ENCODE data around the gene ITGAD. TPM values are rescaled to one million over a fixed set of nuclear protein-coding genes. Genes with fewer than 3 reads are reported as not detected.

ITGAD gene
- polyA plus RNA-seq, 1 of the 3 experiments (the other 2 are of a cell fraction), result not detected

GRCh38 chr16:31388535-31388934 is 4.6 kb upstream of the ITGAD start (continued):
- TF ChIP-seq ELF1 (IDR thresholded peaks at IDR 0.05) (no peak), MEF2A (IDR thresholded peaks at IDR 0.05; ENCODE audit: borderline replicate concordance, low read depth) (no peak), CHD2 (IDR thresholded peaks at IDR 0.05; ENCODE audit: low read length, partially characterized antibody) (no peak), GABPA (IDR thresholded peaks at IDR 0.05; ENCODE audit: low read depth) (no peak)

DNA sequence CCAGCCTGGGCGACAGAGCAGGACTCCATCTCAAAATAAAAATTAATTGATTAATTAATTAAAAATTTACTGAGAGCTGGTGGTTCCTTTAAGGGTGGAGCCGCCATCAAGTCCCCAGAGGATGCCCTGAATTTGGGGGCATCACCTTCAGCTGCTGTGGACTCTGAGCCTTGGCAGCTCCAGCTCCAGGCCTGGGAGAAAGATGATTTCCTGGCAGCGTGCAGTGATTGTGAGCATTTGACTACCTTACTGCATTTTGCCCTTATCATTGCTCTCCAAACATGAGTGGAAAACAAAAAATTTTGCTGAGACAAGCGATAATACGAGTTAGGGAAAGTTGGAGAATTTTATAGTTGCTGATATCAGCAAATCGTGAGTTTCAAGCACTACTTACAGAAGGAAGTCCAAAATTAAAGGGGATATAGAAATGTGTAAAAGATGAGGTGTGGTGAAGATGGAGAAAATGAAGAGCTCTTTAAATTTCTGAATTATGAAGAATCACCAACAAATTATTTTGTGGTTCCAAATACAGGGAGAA is 2.6 kb upstream of the ITGAD start:
- H2AFZ ChIP-seq (ENCODE audit: low read depth), result no peak overlapping the region
- no peak for DNase-seq
- no peak overlapping the region for H3K4me3 ChIP-seq (ENCODE audit: low read depth in 2 of 2, low read length in 1 of 2)
- H3K9ac ChIP-seq, result no peak overlapping the region
- no peaks in the 10 kb centered on the region for H4K20me1 ChIP-seq (ENCODE audit: insufficient read depth)
- H3K4me1 ChIP-seq (ENCODE audit: control insufficient read depth in 1 of 2, insufficient read depth in 2 of 2, low read depth in 1 of 2, low read length in 1 of 2), result no peaks in the 10 kb centered on the region
- no peak overlapping the region for H3K27ac ChIP-seq (ENCODE audit: low read depth in 2 of 2, low read length in 1 of 2)
- CTCF ChIA-PET, result no interaction called here
- peaks cover 68% of the 10 kb centered on the region for H3K27me3 ChIP-seq (ENCODE audit: insufficient read depth)
- no peak for TF ChIP-seq CTCF (IDR thresholded peaks at IDR 0.05)
- TF ChIP-seq GABPA (IDR thresholded peaks at IDR 0.05; ENCODE audit: low read depth), result no peak
- TF ChIP-seq TAF1 (IDR thresholded peaks at IDR 0.05; ENCODE audit: borderline replicate concordance, low read depth, low read length), result no peak
- no peak for TF ChIP-seq PBX3 (IDR thresholded peaks at IDR 0.05)
- no peak for TF ChIP-seq MAX (IDR thresholded peaks at IDR 0.05; ENCODE audit: low read depth)
- TF ChIP-seq, protein P1, sequence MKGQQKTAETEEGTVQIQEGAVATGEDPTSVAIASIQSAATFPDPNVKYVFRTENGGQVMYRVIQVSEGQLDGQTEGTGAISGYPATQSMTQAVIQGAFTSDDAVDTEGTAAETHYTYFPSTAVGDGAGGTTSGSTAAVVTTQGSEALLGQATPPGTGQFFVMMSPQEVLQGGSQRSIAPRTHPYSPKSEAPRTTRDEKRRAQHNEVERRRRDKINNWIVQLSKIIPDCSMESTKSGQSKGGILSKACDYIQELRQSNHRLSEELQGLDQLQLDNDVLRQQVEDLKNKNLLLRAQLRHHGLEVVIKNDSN (IDR thresholded peaks at IDR 0.05; ENCODE audit: borderline replicate concordance, low read depth), result no peak
- TF ChIP-seq RXRA (IDR thresholded peaks at IDR 0.05; ENCODE audit: borderline replicate concordance, low read depth), result no peak
- TF ChIP-seq RFX5 (IDR thresholded peaks at IDR 0.05; ENCODE audit: low read length), result no peak
- no peak for TF ChIP-seq NRF1 (IDR thresholded peaks at IDR 0.05; ENCODE audit: low read depth, low read length)
- TF ChIP-seq, protein P2, sequence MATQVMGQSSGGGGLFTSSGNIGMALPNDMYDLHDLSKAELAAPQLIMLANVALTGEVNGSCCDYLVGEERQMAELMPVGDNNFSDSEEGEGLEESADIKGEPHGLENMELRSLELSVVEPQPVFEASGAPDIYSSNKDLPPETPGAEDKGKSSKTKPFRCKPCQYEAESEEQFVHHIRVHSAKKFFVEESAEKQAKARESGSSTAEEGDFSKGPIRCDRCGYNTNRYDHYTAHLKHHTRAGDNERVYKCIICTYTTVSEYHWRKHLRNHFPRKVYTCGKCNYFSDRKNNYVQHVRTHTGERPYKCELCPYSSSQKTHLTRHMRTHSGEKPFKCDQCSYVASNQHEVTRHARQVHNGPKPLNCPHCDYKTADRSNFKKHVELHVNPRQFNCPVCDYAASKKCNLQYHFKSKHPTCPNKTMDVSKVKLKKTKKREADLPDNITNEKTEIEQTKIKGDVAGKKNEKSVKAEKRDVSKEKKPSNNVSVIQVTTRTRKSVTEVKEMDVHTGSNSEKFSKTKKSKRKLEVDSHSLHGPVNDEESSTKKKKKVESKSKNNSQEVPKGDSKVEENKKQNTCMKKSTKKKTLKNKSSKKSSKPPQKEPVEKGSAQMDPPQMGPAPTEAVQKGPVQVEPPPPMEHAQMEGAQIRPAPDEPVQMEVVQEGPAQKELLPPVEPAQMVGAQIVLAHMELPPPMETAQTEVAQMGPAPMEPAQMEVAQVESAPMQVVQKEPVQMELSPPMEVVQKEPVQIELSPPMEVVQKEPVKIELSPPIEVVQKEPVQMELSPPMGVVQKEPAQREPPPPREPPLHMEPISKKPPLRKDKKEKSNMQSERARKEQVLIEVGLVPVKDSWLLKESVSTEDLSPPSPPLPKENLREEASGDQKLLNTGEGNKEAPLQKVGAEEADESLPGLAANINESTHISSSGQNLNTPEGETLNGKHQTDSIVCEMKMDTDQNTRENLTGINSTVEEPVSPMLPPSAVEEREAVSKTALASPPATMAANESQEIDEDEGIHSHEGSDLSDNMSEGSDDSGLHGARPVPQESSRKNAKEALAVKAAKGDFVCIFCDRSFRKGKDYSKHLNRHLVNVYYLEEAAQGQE (IDR thresholded peaks at IDR 0.05; ENCODE audit: low read depth, low read length), result no peak
- TF ChIP-seq RCOR1 (IDR thresholded peaks at IDR 0.05; ENCODE audit: low read length), result no peak
- TF ChIP-seq EP300 (IDR thresholded peaks at IDR 0.05; ENCODE audit: borderline replicate concordance in 1 of 2, low read depth in 1 of 2, low read length in 1 of 2), result no peak
- no peak for TF ChIP-seq MEF2A (IDR thresholded peaks at IDR 0.05; ENCODE audit: borderline replicate concordance, low read depth)
- no peak for TF ChIP-seq POLR2AphosphoS5 (IDR thresholded peaks at IDR 0.05; ENCODE audit: low read depth, low read length)
- no peak for TF ChIP-seq GATA2 (CRISPR knock-in tag; IDR thresholded peaks at IDR 0.05)
- TF ChIP-seq RAD21 (IDR thresholded peaks at IDR 0.05; ENCODE audit: low read length), result no peak
- TF ChIP-seq FOXM1 (IDR thresholded peaks at IDR 0.05; ENCODE audit: low read depth), result no peak
- no peak for TF ChIP-seq TCF12 (IDR thresholded peaks at IDR 0.05)
- TF ChIP-seq CHD2 (IDR thresholded peaks at IDR 0.05; ENCODE audit: low read length, partially characterized antibody), result no peak
- peaks cover 7% of the 10 kb centered on the region for H3F3A ChIP-seq (replicated peaks; ENCODE audit: insufficient read depth)
- no peaks in the 10 kb centered on the region for H3K9me3 ChIP-seq
- WGBS (ENCODE audit: low lambda C conversion rate), result 16% methylated on average over 6 of the region's 6 CpGs
- H3K79me2 ChIP-seq (ENCODE audit: insufficient read depth), result no peaks in the 10 kb centered on the region
- POLR2A ChIA-PET, result interaction anchor here (0.6 kb wide), 1 partner anchor 418 kb away, joined by 3 read pairs; no protein-coding TSS in a partner anchor
- H3K4me2 ChIP-seq, result no peak overlapping the region
- H3K36me3 ChIP-seq (replicated peaks in 1 of 2; ENCODE audit: control insufficient read depth in 1 of 2, insufficient read depth in 2 of 2, low read length in 1 of 2), result no peaks in the 10 kb centered on the region
- H3K9me2 ChIP-seq, result no peaks in the 10 kb centered on the region

All from SK-N-SH (cell line).